K562 (cell line): Measurements from ENCODE around the gene R3HDM2. TPM values are rescaled to one million over a fixed set of nuclear protein-coding genes. Genes with fewer than 3 reads are reported as not detected.

Experiments used
- ELF1 ChIP-seq: fragments of 200-800 bp; sonication (Bioruptor generic); IDR thresholded peaks from 2 replicates; pipeline ENCODE4 v1.6.1; 2016; ENCODE audit warnings: missing genetic modification characterization, missing compliant biosample characterization
- polyA plus RNA-seq, 8 experiments: library from polyadenylated mRNA; depleted of rRNA in 4 of 8; stranded (reverse) in 5 of 8; unstranded in 3 of 8; fragments of >200 nt; fragmentation: Nextera tagmentation in 2 of 8; fragmentation: Illumina TruSeq in 1 of 8; extraction: Ambion mirVana in 2 of 8; extraction: Trizol in 1 of 8; gene quantifications; 2 replicates each; pipeline versions ENCODE4 v1.2.1 to v1.2.3, GENCODE V29; 2011 to 2014; ENCODE audit warnings: inconsistent platforms in 1 of 8, missing spikeins in 1 of 8
- total RNA-seq, 7 experiments: library from RNA; depleted of rRNA in 6 of 7; stranded (reverse); fragments of >200 nt in 6 of 7; fragmentation: Illumina TruSeq in 2 of 7; extraction: Trizol in 2 of 7; gene quantifications; 2 replicates each; pipeline versions ENCODE4 v1.2.1 to v1.2.3, GENCODE V29; 2011 to 2021; ENCODE audit warnings: low replicate concordance in 1 of 7
- TF ChIP-seq, protein P1 (sequence below), 2 experiments: fragments of 450-650 bp; IDR thresholded peaks; 2 replicates each; pipeline ENCODE4 v1.6.1; 2016; ENCODE audit warnings: mild to moderate bottlenecking in 2 of 2, borderline replicate concordance in 1 of 2, low read depth in 1 of 2, moderate library complexity in 1 of 2
- TF ChIP-seq, protein P2 (sequence below), 3 experiments: fragments of 200-800 bp in 1 of 3; fragments of 250-450 bp in 1 of 3; fragments of 450-650 bp in 1 of 3; sonication (Bioruptor Pico) in 1 of 3; sonication (Bioruptor generic) in 1 of 3; formaldehyde crosslinking in 1 of 3; IDR thresholded peaks; 2 replicates each; pipeline versions ENCODE4 v1.6.1 to v1.8.0; 2016 to 2022; ENCODE audit warnings: mild to moderate bottlenecking in 2 of 3, missing genetic modification characterization in 2 of 3, missing compliant biosample characterization in 1 of 3, moderate library complexity in 1 of 3
- TF ChIP-seq, protein P3 (sequence below): sonication (generic); formaldehyde crosslinking; IDR thresholded peaks from 2 replicates; pipeline ENCODE4 v1.8.1; 2022; ENCODE audit warnings: missing genetic modification reagents

Gene R3HDM2
- total and polyA plus RNA-seq, 9 of the 15 experiments (the other 6 are each of a cell fraction or from before 2014, with no cell fraction given): 3.3 to 18.8 (median 9.0) TPM

DNA sequence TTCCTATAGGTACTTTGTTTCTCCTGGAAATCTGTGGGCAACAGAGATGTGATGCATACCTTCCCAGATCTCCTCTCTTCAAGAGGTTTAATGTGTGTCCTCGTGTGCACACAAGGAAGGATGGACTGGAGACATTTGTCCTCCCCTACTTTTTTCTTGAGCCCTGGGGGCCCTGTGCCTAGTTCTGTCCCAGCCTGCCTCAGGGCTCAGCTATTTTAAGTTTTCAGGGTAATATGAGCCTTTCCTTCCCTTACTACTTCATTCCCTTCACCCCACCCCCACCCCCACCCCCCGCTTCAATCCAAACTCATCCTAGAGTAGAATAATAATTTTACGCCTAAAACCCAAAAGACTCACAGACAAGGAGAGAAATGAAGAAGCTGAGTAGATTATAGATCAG is 180.3 kb downstream of the R3HDM2 start (continued):
- TF ChIP-seq, protein P1, sequence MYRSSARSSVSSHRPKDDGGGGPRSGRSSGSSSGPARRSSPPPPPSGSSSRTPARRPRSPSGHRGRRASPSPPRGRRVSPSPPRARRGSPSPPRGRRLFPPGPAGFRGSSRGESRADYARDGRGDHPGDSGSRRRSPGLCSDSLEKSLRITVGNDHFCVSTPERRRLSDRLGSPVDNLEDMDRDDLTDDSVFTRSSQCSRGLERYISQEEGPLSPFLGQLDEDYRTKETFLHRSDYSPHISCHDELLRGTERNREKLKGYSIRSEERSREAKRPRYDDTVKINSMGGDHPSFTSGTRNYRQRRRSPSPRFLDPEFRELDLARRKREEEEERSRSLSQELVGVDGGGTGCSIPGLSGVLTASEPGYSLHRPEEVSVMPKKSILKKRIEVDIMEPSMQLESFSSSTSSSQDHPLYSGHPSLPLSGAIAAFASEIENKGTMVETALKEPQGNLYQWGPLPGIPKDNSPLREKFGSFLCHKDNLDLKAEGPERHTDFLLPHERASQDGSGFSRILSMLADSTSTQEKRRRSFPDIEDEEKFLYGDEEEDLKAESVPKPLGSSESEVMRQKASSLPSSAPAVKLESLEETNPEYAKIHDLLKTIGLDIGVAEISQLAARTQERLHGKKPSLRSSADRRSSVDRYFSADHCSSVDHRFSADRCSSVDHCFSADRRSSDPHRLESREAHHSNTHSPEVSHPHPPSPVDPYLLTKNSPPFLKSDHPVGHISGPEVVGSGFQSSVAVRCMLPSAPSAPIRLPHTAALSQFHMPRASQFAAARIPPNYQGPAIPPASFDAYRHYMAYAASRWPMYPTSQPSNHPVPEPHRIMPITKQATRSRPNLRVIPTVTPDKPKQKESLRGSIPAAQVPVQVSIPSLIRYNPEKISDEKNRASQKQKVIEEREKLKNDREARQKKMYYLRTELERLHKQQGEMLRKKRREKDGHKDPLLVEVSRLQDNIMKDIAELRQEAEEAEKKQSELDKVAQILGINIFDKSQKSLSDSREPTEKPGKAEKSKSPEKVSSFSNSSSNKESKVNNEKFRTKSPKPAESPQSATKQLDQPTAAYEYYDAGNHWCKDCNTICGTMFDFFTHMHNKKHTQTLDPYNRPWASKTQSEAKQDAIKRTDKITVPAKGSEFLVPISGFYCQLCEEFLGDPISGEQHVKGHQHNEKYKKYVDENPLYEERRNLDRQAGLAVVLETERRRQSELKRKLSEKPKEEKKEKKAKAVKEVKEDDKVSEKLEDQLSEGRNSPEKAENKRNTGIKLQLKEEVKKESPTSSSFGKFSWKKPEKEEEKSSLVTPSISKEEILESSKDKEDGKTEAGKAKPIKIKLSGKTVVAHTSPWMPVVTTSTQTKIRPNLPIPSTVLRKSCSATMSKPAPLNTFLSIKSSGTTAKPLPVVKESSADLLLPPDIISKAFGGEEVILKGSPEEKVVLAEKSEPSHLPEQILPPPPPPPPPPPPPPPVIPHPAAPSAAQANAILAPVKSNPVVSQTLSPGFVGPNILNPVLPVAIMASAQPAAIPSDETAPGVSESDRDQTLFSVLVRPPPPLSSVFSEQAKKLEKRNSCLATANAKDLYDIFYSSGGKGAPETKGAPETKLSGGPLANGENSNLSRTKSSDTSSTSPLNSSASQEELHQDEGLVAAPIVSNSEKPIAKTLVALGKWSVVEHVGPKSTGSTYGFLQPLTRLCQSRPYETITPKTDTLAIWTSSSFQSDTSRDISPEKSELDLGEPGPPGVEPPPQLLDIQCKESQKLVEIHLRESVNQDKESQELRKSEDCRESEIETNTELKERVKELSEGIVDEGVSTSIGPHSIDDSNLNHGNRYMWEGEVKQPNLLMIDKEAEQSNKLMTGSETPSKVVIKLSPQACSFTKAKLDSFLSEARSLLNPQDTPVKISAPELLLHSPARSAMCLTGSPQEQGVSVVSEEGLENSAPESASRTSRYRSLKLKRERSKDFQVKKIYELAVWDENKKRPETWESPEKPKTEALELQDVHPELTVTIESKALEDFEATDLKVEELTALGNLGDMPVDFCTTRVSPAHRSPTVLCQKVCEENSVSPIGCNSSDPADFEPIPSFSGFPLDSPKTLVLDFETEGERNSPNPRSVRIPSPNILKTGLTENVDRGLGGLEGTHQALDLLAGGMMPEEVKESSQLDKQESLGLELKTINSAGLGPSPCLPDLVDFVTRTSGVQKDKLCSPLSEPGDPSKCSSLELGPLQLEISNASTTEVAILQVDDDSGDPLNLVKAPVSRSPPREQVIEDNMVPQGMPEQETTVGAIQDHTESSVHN (IDR thresholded peaks at IDR 0.05; ENCODE audit: borderline replicate concordance in 1 of 2, low read depth in 1 of 2): no peak
- TF ChIP-seq, protein P2, sequence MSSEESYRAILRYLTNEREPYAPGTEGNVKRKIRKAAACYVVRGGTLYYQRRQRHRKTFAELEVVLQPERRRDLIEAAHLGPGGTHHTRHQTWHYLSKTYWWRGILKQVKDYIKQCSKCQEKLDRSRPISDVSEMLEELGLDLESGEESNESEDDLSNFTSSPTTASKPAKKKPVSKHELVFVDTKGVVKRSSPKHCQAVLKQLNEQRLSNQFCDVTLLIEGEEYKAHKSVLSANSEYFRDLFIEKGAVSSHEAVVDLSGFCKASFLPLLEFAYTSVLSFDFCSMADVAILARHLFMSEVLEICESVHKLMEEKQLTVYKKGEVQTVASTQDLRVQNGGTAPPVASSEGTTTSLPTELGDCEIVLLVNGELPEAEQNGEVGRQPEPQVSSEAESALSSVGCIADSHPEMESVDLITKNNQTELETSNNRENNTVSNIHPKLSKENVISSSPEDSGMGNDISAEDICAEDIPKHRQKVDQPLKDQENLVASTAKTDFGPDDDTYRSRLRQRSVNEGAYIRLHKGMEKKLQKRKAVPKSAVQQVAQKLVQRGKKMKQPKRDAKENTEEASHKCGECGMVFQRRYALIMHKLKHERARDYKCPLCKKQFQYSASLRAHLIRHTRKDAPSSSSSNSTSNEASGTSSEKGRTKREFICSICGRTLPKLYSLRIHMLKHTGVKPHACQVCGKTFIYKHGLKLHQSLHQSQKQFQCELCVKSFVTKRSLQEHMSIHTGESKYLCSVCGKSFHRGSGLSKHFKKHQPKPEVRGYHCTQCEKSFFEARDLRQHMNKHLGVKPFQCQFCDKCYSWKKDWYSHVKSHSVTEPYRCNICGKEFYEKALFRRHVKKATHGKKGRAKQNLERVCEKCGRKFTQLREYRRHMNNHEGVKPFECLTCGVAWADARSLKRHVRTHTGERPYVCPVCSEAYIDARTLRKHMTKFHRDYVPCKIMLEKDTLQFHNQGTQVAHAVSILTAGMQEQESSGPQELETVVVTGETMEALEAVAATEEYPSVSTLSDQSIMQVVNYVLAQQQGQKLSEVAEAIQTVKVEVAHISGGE (CRISPR knock-in tag; IDR thresholded peaks at IDR 0.05): no peak
- TF ChIP-seq, protein P3, sequence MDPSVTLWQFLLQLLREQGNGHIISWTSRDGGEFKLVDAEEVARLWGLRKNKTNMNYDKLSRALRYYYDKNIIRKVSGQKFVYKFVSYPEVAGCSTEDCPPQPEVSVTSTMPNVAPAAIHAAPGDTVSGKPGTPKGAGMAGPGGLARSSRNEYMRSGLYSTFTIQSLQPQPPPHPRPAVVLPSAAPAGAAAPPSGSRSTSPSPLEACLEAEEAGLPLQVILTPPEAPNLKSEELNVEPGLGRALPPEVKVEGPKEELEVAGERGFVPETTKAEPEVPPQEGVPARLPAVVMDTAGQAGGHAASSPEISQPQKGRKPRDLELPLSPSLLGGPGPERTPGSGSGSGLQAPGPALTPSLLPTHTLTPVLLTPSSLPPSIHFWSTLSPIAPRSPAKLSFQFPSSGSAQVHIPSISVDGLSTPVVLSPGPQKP (CRISPR knock-in tag): no peak
- no peak for TF ChIP-seq ELF1 (tag)
